Ishikawa (cell line): ENCODE results near the gene PLCB3.

Experiments used
- CEBPB ChIP-seq: IDR thresholded peaks from 2 replicates; pipeline ENCODE4 v1.6.1; 2012
- CREB1 ChIP-seq: IDR thresholded peaks from 2 replicates; pipeline ENCODE4 v1.6.1; 2012; ENCODE audit warnings: low read depth
- EGR1 ChIP-seq: IDR thresholded peaks from 2 replicates; pipeline ENCODE4 v1.6.1; 2012
- EP300 ChIP-seq: IDR thresholded peaks from 2 replicates; pipeline ENCODE4 v1.6.1; 2012; ENCODE audit warnings: borderline replicate concordance
- FOXM1 ChIP-seq: IDR thresholded peaks from 2 replicates; pipeline ENCODE4 v1.6.1; 2012; ENCODE audit warnings: low read depth, borderline replicate concordance
- MAX ChIP-seq: IDR thresholded peaks from 2 replicates; pipeline ENCODE4 v1.6.1; 2012
- NFIC ChIP-seq: IDR thresholded peaks from 2 replicates; pipeline ENCODE4 v1.6.1; 2012
- RAD21 ChIP-seq: IDR thresholded peaks from 2 replicates; pipeline ENCODE4 v1.6.1; 2012; ENCODE audit warnings: low read depth
- REST ChIP-seq: IDR thresholded peaks from 2 replicates; pipeline ENCODE4 v1.6.1; 2012; ENCODE audit warnings: low read depth, mild to moderate bottlenecking
- TAF1 ChIP-seq: IDR thresholded peaks from 2 replicates; pipeline ENCODE4 v1.6.1; 2012; ENCODE audit warnings: low read depth, mild to moderate bottlenecking
- TCF12 ChIP-seq: IDR thresholded peaks from 2 replicates; pipeline ENCODE4 v1.6.1; 2012; ENCODE audit warnings: low read depth
- TEAD4 ChIP-seq: IDR thresholded peaks from 2 replicates; pipeline ENCODE4 v1.6.1; 2012
- USF1 ChIP-seq: IDR thresholded peaks from 2 replicates; pipeline ENCODE4 v1.6.1; 2012
- YY1 ChIP-seq: IDR thresholded peaks from 2 replicates; pipeline ENCODE4 v1.6.1; 2012; ENCODE audit warnings: low read depth
- ZBTB7A ChIP-seq: IDR thresholded peaks from 2 replicates; pipeline ENCODE4 v1.6.1; 2012; ENCODE audit warnings: low read depth

The PLCB3 gene

GRCh38 chr11:64223001-64223651 lies 28.2 kb upstream of the PLCB3 start:
- TF ChIP-seq EP300 (no peak), YY1 (no peak), TAF1 (no peak), MAX (no peak), NFIC (no peak), CREB1 (no peak), EGR1 (no peak), TCF12 (no peak), RAD21 (no peak), ZBTB7A (no peak), USF1 (no peak), FOXM1 (no peak), REST (no peak), CEBPB (no peak)

- no peak for TF ChIP-seq REST
- TF ChIP-seq NFIC = no peak
- no peak for TF ChIP-seq EGR1
- TF ChIP-seq TAF1 = no peak
- no peak for TF ChIP-seq ZBTB7A
- TF ChIP-seq RAD21 = no peak
- TF ChIP-seq YY1 = no peak
- TF ChIP-seq TEAD4 = no peak
- no peak for TF ChIP-seq USF1
- no peak for TF ChIP-seq TCF12
- TF ChIP-seq CREB1 = no peak
- no peak for TF ChIP-seq EP300
Measured at GRCh38 chr11:64224151-64224890, 27.0 kb upstream of the PLCB3 start.

- TF ChIP-seq TAF1 (no peak), ZBTB7A (no peak), TCF12 (no peak), EP300 (no peak), CEBPB (no peak), NFIC (no peak), REST (no peak), MAX (no peak), YY1 (no peak), RAD21 (no peak), FOXM1 (no peak), TEAD4 (no peak), EGR1 (no peak), USF1 (no peak)
Measured at GRCh38 chr11:64224891-64225607, 26.3 kb upstream of the PLCB3 start.
